GM10266 (cell line): Measurements from ENCODE around the gene TMEM38B.

Experiments
- DNase-seq: peaks from one replicate; pipeline ENCODE4 v3.0.0; 2012; ENCODE audit errors: extremely low spot score
- CTCF ChIP-seq: IDR thresholded peaks from 2 replicates; pipeline ENCODE4 v1.5.1; 2012; ENCODE audit warnings: mild to moderate bottlenecking, low read depth; ENCODE audit not compliant: control insufficient read depth, insufficient read depth; ENCODE audit errors: missing control alignments

The TMEM38B gene

GRCh38 chr9:105711867-105712266 is 17.5 kb downstream of the TMEM38B start:
- no peak for DNase-seq

GRCh38 chr9:105712297-105712696 is 18.0 kb downstream of the TMEM38B start:
- no peak for TF ChIP-seq CTCF
- DNase-seq = no peak

More at GRCh38 chr9:105711867-105712266, 17.5 kb downstream of the TMEM38B start:
- TF ChIP-seq CTCF = no peak

GRCh38 chr9:105712773-105713172 is 18.4 kb downstream of the TMEM38B start:
- no peak for DNase-seq
- TF ChIP-seq CTCF = no peak

GRCh38 chr9:105713260-105714019 is 19.1 kb downstream of the TMEM38B start:
- no peak for TF ChIP-seq CTCF
- no peak for DNase-seq

GRCh38 chr9:105714020-105714331 is 19.6 kb downstream of the TMEM38B start:
- DNase-seq = no peak
- TF ChIP-seq CTCF = no peak

- DNase-seq = no peak
- no peak for TF ChIP-seq CTCF
Observed at GRCh38 chr9:105716146-105716545, 21.8 kb downstream of the TMEM38B start.

- no peak for TF ChIP-seq CTCF
- DNase-seq = no peak
Observed at GRCh38 chr9:105722099-105722498, 27.8 kb downstream of the TMEM38B start.
